AG04450 (cell line): ENCODE results near the gene NAV1. TPM values are rescaled to one million over a fixed set of nuclear protein-coding genes. Genes with fewer than 3 reads are reported as not detected.

Experiments used
- CTCF ChIA-PET: fragments of 300-600, 350-600 bp; formaldehyde crosslinking; extraction: SDS; loops from one replicate; lab custom pipeline; 2022; ENCODE audit warnings: antibody characterized with exemption, inconsistent platforms; lab: Charles Lee
- POLR2A ChIA-PET: fragments of 350-600 bp; formaldehyde crosslinking; extraction: SDS; loops from one replicate; lab custom pipeline; 2021; ENCODE audit warnings: antibody characterized with exemption, inconsistent platforms; lab: Yijun Ruan, JAX
- DNase-seq: peaks from one replicate; pipeline ENCODE4 v3.0.0-alpha.2; 2011; ENCODE audit warnings: low read depth, low spot score
- H3K27ac ChIP-seq: one replicate; pipeline ENCODE4 v1.5.1; 2012; ENCODE audit warnings: low read depth, low read length, control low read depth
- H3K27me3 ChIP-seq: one replicate; pipeline ENCODE4 v1.6.0; 2012; ENCODE audit warnings: low read length; ENCODE audit not compliant: control insufficient read depth, insufficient read depth
- H3K4me3 ChIP-seq: 2 replicates; pipeline ENCODE4 v1.5.1; 2011; ENCODE audit warnings: mild to moderate bottlenecking, low read depth, low read length, control low read depth
- H3K9me3 ChIP-seq: 2 replicates; pipeline ENCODE4 v1.5.1; 2012; ENCODE audit warnings: low read length; ENCODE audit not compliant: control insufficient read depth, insufficient read depth
- polyA plus RNA-seq: library from polyadenylated mRNA; depleted of rRNA; stranded (reverse); fragments of >200 nt; gene quantifications from 2 replicates; pipeline ENCODE4 v1.2.3, GENCODE V29; 2011
- TF ChIP-seq, protein P1 (sequence below): IDR thresholded peaks from 2 replicates; pipeline ENCODE4 v1.5.1; 2011; ENCODE audit warnings: low read depth, low read length, control low read depth, inconsistent platforms

Gene NAV1
- polyA plus RNA-seq, 1 experiment: 17.5 TPM

DNA sequence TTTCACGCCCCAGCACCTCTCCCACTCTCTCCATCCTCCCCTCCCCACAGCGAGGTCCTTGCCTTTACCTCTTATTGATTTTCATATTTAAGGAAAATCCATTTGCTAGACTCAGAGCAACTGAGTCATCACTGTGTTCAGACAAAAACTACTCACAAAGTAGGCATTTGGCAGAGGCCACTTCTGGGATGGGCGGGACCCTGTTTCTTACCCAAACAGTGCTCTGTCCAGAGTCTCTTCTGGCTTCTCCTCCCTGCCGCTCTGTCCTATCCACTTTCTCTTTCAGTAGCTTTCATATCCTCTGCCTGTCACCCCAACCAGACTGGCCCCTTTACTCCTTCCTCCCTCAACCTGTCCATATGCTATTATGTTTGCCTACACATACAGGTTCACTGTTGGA, 2.4 kb upstream of the NAV1 start:
- DNase-seq: no peak
- ChIA-PET CTCF (interaction anchor here (1.0 to 3.1 kb wide), 4 partner anchors 23 to 255 kb away, joined by 3 to 19 read pairs (median 6); no protein-coding TSS in a partner anchor), POLR2A (no interaction called here)
- Histone ChIP-seq H3K27me3 (no peaks in the 10 kb centered on the region), H3K4me3 (peak overlapping the region; percentile 29), H3K9me3 (no peaks in the 10 kb centered on the region), H3K27ac (peak overlapping the region; percentile 22)
- TF ChIP-seq, protein P1, sequence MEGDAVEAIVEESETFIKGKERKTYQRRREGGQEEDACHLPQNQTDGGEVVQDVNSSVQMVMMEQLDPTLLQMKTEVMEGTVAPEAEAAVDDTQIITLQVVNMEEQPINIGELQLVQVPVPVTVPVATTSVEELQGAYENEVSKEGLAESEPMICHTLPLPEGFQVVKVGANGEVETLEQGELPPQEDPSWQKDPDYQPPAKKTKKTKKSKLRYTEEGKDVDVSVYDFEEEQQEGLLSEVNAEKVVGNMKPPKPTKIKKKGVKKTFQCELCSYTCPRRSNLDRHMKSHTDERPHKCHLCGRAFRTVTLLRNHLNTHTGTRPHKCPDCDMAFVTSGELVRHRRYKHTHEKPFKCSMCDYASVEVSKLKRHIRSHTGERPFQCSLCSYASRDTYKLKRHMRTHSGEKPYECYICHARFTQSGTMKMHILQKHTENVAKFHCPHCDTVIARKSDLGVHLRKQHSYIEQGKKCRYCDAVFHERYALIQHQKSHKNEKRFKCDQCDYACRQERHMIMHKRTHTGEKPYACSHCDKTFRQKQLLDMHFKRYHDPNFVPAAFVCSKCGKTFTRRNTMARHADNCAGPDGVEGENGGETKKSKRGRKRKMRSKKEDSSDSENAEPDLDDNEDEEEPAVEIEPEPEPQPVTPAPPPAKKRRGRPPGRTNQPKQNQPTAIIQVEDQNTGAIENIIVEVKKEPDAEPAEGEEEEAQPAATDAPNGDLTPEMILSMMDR: no peak

DNA sequence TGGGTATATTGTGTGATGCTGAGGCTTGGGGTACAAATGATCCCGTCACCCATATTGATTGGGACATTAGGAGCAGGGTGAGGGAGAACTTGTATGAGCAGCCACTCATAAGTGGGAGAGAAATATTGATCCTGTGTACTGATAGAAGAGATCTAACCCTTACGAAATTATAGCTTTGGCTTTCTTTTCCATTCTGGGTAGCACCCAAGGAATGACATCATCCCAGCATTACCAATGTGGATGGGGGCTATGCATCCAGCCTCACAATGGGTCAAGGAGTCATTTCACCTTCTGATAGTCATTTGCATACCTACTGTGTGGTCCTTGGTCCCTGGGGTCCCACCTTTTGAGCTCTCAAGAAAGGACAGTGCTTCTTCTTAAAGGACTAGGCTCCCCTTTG, 1.9 kb upstream of the NAV1 start:
- Histone ChIP-seq H3K4me3 (no peak overlapping the region; the same call in 1 of the 2 replicates), H3K9me3 (no peaks in the 10 kb centered on the region), H3K27ac (peak overlapping the region; percentile 22), H3K27me3 (no peaks in the 10 kb centered on the region)
- CTCF ChIA-PET: interaction anchor here (0.6 to 1.5 kb wide), 7 partner anchors 22 to 290 kb away, joined by 3 to 6 read pairs (median 4); no protein-coding TSS in a partner anchor
- POLR2A ChIA-PET: no interaction called here
- DNase-seq: no peak
- TF ChIP-seq, protein P1: no peak

DNA sequence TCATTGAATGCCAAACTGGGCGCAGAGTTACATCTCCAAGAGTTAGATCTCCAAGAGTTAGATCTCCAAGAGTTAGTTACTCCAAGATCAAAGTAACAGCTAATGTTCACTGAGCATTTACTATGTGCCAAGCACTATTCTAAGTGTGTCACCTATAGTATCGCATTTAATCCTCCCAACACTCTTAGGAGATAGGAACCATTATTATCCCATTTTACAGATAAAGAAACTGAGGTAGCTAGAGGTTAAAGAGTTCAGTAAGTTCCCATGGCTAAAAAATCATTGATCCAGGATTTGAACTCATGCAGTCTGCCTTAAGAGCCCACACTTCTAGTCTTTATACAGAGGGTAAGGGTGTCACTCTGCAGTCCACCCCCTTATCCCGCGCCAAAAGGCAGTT, 1.5 kb upstream of the NAV1 start:
- Histone ChIP-seq H3K4me3 (no peak overlapping the region), H3K9me3 (no peaks in the 10 kb centered on the region), H3K27ac (no peak overlapping the region), H3K27me3 (no peaks in the 10 kb centered on the region)
- no peak for DNase-seq
- CTCF ChIA-PET: interaction anchor here (0.6 to 1.5 kb wide), 6 partner anchors 21 to 289 kb away, joined by 3 to 6 read pairs (median 4); no protein-coding TSS in a partner anchor
- TF ChIP-seq, protein P1: no peak
- POLR2A ChIA-PET: no interaction called here

DNA sequence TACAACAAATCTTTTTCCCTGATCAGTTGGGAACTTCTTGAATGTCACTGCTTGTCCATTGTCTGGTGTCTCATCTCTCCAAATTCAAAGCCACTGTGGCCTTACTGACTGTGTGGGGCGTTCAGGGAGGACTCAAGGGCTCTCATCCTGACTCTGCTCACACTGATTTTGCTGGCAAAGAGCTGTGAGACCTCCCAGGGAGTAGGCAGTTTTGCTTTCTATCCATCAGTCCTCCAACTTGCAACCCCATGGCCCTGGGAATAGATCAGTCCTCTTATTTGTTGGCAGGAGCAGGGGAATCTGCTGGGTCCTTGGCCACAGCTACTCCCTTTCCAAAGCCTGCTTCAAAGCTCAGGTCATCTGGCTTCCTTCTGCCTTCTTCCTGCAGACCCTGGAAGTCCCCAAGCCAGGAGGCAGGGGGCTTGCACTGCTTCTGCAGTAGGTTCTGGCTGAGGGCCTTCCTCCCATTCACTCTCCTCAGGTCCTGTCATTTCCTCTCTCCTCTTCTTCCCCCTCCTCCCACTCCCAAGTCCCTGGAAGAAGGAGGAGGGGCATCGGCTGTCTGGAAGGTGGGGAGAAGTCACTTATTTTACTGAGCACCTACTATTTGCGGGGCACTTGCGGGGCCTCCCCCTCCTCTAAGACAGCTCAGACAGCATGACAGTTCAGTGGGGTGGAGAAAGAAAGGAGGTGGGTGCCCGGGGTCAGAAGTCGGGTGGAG, 876 bp upstream of the NAV1 start:
- TF ChIP-seq, protein P1: no peak
- CTCF ChIA-PET: interaction anchor here (1.1 to 1.5 kb wide), 4 partner anchors 21 to 289 kb away, joined by 3 to 6 read pairs (median 4); no protein-coding TSS in a partner anchor
- Histone ChIP-seq H3K9me3 (no peaks in the 10 kb centered on the region), H3K4me3 (peak overlapping the region; percentile 77), H3K27ac (no peak overlapping the region), H3K27me3 (no peaks in the 10 kb centered on the region)
- DNase-seq: no peak
- POLR2A ChIA-PET: interaction anchor here (0.8 to 0.9 kb wide), 2 partner anchors 16 to 119 kb away, joined by 3 read pairs; no protein-coding TSS in a partner anchor
